Kidney (tissue), 14 donors: ENCODE measurements around the gene CHAF1B. TPM values are rescaled to one million over a fixed set of nuclear protein-coding genes. Genes with fewer than 3 reads are reported as not detected.
"Not testable (repeated sequence)": the region's sequence is repeated elsewhere in the genome, so short reads cannot be mapped to it uniquely, and the experiment has no call there.

Source experiments
- DNase-seq, 5 donors: peaks; one replicate each; pipeline ENCODE4 v3.0.0-alpha.2; 2013 to 2020
- FAIRE-seq: peaks from 2 replicates; lab custom pipeline; 2012; peaks lifted over from hg19 to GRCh38; lab: Jason Lieb, UNC
- H3K27ac ChIP-seq, 2 donors: one replicate each; pipeline ENCODE4 v1.7.0; 2013; ENCODE audit warnings: low read depth in 2 of 2, low read length in 2 of 2, inconsistent platforms in 1 of 2
- H3K27me3 ChIP-seq: one replicate; pipeline ENCODE4 v1.7.1; 2013; ENCODE audit warnings: low read length, inconsistent platforms; ENCODE audit not compliant: control insufficient read depth, insufficient read depth
- H3K36me3 ChIP-seq, 3 donors: one replicate each; pipeline versions ENCODE4 v1.7.0 to v1.7.1; 2013; ENCODE audit warnings: low read length in 3 of 3, control low read depth in 1 of 3, inconsistent platforms in 1 of 3; ENCODE audit not compliant: insufficient read depth in 3 of 3, control insufficient read depth in 2 of 3
- H3K4me1 ChIP-seq, 3 donors: one replicate each; pipeline versions ENCODE4 v1.7.0 to v1.7.1; 2013; ENCODE audit warnings: low read length in 3 of 3, inconsistent platforms in 1 of 3, low read depth in 1 of 3; ENCODE audit not compliant: control insufficient read depth in 2 of 3, insufficient read depth in 2 of 3
- H3K4me3 ChIP-seq, 3 donors: one replicate each; pipeline versions ENCODE4 v1.7.0 to v1.8.1; 2013; ENCODE audit warnings: low read length in 3 of 3, control low read depth in 1 of 3, inconsistent platforms in 1 of 3
- H3K9ac ChIP-seq, 3 donors: one replicate each; pipeline versions ENCODE4 v1.7.0 to v1.7.1; 2013; ENCODE audit warnings: low read length in 3 of 3, control low read depth in 1 of 3, inconsistent platforms in 1 of 3
- H3K9me3 ChIP-seq, 3 donors: one replicate each; pipeline versions ENCODE4 v1.7.0 to v1.7.1; 2013; ENCODE audit warnings: low read length in 3 of 3, control low read depth in 1 of 3, inconsistent platforms in 1 of 3; ENCODE audit not compliant: control insufficient read depth in 2 of 3, insufficient read depth in 1 of 3
- intact Hi-C: fragments of 100-400 bp; cut with DNase I; formaldehyde crosslinking; loops from one replicate; pipeline ENCODE4 v1.11.1; 2022
- polyA plus RNA-seq: library from polyadenylated mRNA; stranded (reverse); fragments of 350-450 nt; fragmentation: Illumina TruSeq; extraction: RNeasy Lipid Tissue Mini Kit (QIAGEN cat#74804); gene quantifications from one replicate; pipeline ENCODE4 v1.2.3, GENCODE V29; 2014; ENCODE audit warnings: low read depth, low replicate concordance; ENCODE audit not compliant: insufficient read depth
- total RNA-seq: library from RNA; stranded (reverse); fragmentation: NEBNext Ultra II Directional; extraction: Animal tissue kit (Norgen Biotek cat#: 25700); gene quantifications from one replicate; pipeline ENCODE4 v1.2.1, GENCODE V29; 2021
- TF ChIP-seq, protein P1 (sequence below): IDR thresholded peaks from 3 replicates; pipeline ENCODE4 v1.5.1; 2012; ENCODE audit warnings: mild to moderate bottlenecking, moderate library complexity, borderline replicate concordance; ENCODE audit not compliant: insufficient read depth; ENCODE audit errors: extremely low read depth
- donor health status: control.
- donor health status: control.
- donor health status: control.
- donor health status: control.
- donor health status: control.
- donor health status: DM: yes; HTN: yes; CAD: no.
- donor health status: Normal renal cell carcinoma (clear cell type).

CHAF1B gene
- total and polyA plus RNA-seq, 2 donors from 2014 or later = 1.0 to 2.5 TPM

DNA sequence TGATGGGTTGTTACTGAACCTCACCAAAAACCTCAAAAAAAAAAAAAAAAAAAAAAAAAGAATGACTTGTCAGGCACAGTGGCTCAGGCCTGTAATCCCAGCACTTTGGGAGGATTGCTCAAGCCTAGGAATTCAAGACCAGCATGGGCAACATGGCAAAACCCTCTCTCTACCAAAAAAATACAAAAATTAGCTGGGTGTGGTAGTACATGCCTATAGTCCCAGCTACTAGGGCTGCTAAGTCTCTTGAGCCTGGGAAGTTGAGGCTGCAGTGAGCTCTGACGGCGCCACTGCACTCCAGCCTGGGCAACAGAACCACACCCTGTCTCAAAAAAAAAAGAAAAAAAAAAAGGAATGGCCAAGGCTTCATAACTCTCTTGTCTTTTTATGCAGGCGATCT, 11.1 kb downstream of the CHAF1B start:
- no peaks in the 10 kb centered on the region for H3K36me3 ChIP-seq
- DNase-seq (no peak), FAIRE-seq (no peak)
- intact Hi-C loops = no loop called here
- H3K4me1 ChIP-seq = no peaks in the 10 kb centered on the region
- no peaks in the 10 kb centered on the region for H3K9me3 ChIP-seq
- no peak overlapping the region for H3K27ac ChIP-seq
- TF ChIP-seq, protein P1, sequence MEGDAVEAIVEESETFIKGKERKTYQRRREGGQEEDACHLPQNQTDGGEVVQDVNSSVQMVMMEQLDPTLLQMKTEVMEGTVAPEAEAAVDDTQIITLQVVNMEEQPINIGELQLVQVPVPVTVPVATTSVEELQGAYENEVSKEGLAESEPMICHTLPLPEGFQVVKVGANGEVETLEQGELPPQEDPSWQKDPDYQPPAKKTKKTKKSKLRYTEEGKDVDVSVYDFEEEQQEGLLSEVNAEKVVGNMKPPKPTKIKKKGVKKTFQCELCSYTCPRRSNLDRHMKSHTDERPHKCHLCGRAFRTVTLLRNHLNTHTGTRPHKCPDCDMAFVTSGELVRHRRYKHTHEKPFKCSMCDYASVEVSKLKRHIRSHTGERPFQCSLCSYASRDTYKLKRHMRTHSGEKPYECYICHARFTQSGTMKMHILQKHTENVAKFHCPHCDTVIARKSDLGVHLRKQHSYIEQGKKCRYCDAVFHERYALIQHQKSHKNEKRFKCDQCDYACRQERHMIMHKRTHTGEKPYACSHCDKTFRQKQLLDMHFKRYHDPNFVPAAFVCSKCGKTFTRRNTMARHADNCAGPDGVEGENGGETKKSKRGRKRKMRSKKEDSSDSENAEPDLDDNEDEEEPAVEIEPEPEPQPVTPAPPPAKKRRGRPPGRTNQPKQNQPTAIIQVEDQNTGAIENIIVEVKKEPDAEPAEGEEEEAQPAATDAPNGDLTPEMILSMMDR = no peak
- H3K9ac ChIP-seq = no peak overlapping the region
- no peak overlapping the region for H3K4me3 ChIP-seq
- H3K27me3 ChIP-seq = no peaks in the 10 kb centered on the region

DNA sequence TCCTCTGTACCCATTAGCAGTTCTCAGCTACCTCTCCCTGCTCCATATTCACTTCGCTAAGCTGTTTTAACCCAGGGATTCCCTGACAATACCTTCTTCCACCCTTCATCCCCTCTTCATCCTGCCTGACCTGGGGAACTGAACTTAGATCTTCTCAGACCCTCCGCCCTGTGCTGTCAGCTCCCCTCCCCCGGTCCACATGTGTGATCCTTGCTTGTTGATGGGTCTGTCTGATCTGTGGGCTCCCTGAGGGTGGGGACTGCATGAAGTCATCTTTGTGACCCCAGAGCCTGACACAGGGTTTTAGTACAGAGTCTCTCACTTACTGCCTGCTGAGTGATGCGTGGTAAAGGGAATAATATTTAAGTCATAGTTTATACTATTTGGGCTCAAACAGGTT, 11.8 kb downstream of the CHAF1B start:
- DNase-seq = peak in 1 of 5 donors; percentile 33
- Histone ChIP-seq H3K27ac (no peak overlapping the region), H3K36me3 (no peaks in the 10 kb centered on the region), H3K4me1 (no peaks in the 10 kb centered on the region), H3K9me3 (no peaks in the 10 kb centered on the region), H3K9ac (no peak overlapping the region), H3K27me3 (no peaks in the 10 kb centered on the region), H3K4me3 (no peak overlapping the region)
- TF ChIP-seq, protein P1 = no peak
- intact Hi-C loops = no loop called here
- FAIRE-seq = no peak

GRCh38 chr21:36397606-36398005, 12.4 kb downstream of the CHAF1B start:
- TF ChIP-seq, protein P1 = no peak
- FAIRE-seq (no peak), DNase-seq (peak in 1 of 5 donors; percentile 4)
- no peaks in the 10 kb centered on the region for H3K4me1 ChIP-seq
- no peaks in the 10 kb centered on the region for H3K9me3 ChIP-seq
- H3K27me3 ChIP-seq = no peaks in the 10 kb centered on the region
- H3K9ac ChIP-seq = no peak overlapping the region
- H3K27ac ChIP-seq = no peak overlapping the region
- intact Hi-C loops = no loop called here
- H3K4me3 ChIP-seq = no peak overlapping the region
- no peaks in the 10 kb centered on the region for H3K36me3 ChIP-seq

DNA sequence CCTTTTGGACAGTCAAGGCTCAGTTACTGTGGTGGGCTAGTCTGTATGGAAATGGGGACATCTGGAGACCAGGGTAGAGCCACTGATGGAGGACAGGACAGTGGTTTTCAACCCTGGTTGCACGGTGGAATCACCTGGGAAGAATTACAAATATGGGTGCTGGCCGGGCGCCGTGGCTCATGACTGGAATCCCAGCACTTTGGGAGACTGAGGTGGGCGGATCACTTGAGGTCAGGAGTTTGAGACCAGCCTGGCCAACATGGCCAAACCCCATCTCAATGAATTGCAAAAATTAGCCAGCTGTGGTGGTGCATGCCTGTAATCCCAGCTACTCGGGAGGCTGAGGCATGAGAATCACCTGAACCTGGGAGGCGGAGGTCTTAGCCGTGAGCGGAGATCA, 14.5 kb downstream of the CHAF1B start:
- H3K9ac ChIP-seq, H3K4me1 ChIP-seq, H3K9me3 ChIP-seq, H3K27ac ChIP-seq, FAIRE-seq, intact Hi-C loops, H3K27me3 ChIP-seq, H3K4me3 ChIP-seq, H3K36me3 ChIP-seq: not testable (repeated sequence)
- DNase-seq = peak in 1 of 5 donors; percentile 9
